IPS DF 19.7 (cell line): ENCODE data around the gene WHRN.
A peak's percentile ranks its signal among the peaks of the same experiment; 100 is the strongest.

Source experiments
- DNase-seq: peaks from one replicate; pipeline ENCODE4 v3.0.0-alpha.2; 2013; ENCODE audit warnings: low read depth, low spot score

WHRN gene

GRCh38 chr9:114383521-114384231 lies 121.6 kb downstream of the WHRN start:
- DNase-seq, result no peak

GRCh38 chr9:114382699-114383520 lies 122.4 kb downstream of the WHRN start:
- no peak for DNase-seq

- no peak for DNase-seq
Measured at GRCh38 chr9:114378883-114379282, 126.4 kb downstream of the WHRN start.

- no peak for DNase-seq
Measured at GRCh38 chr9:114378016-114378415, 127.3 kb downstream of the WHRN start.

- DNase-seq, result no peak
Measured at GRCh38 chr9:114376586-114377445, 128.5 kb downstream of the WHRN start.

GRCh38 chr9:114375386-114376175 lies 129.7 kb downstream of the WHRN start:
- no peak for DNase-seq

GRCh38 chr9:114374936-114375335 lies 130.3 kb downstream of the WHRN start:
- no peak for DNase-seq

GRCh38 chr9:114373960-114374730 lies 131.1 kb downstream of the WHRN start:
- DNase-seq, result no peak

GRCh38 chr9:114372921-114373448 lies 132.3 kb downstream of the WHRN start:
- no peak for DNase-seq

- DNase-seq, result no peak
Measured at GRCh38 chr9:114371973-114372917, 133.0 kb downstream of the WHRN start.

GRCh38 chr9:114371343-114371944 lies 133.8 kb downstream of the WHRN start:
- DNase-seq, result no peak

- DNase-seq, result no peak
Measured at GRCh38 chr9:114370968-114371320, 134.3 kb downstream of the WHRN start.

GRCh38 chr9:114370251-114370967 lies 134.9 kb downstream of the WHRN start:
- peak; percentile 60 for DNase-seq

GRCh38 chr9:114369216-114370130 lies 135.8 kb downstream of the WHRN start:
- DNase-seq, result no peak

- DNase-seq, result no peak
Measured at GRCh38 chr9:114367772-114368569, 137.3 kb downstream of the WHRN start.

- DNase-seq, result no peak
Measured at GRCh38 chr9:114367366-114367765, 137.9 kb downstream of the WHRN start.
